HCT116 (cell line): Measurements from ENCODE around the gene FSIP1. TPM values are rescaled to one million over a fixed set of nuclear protein-coding genes. Genes with fewer than 3 reads are reported as not detected.

Experiments
- ATAC-seq: fragments of 200-7000 bp; cut with Tn5 transposase; 2 replicates; pipeline ENCODE4 v1.9.1; 2020; ENCODE audit warnings: mild to moderate bottlenecking, moderate library complexity
- BruUV-seq: library from RNA; stranded (reverse); fragments of 400-500 nt; replicated peaks from 2 replicates; lab custom pipeline; 2021; lab: Mats Ljungman, UMichigan
- CTCF ChIA-PET: fragments of 300-600 bp; sonication (Branson Sonifier 250); formaldehyde crosslinking; loops from one replicate; lab custom pipeline; 2021; ENCODE audit warnings: antibody characterized with exemption; lab: Charles Lee
- POLR2A ChIA-PET: fragments of 300-600, 350-600 bp; sonication (Branson Sonifier 250); formaldehyde crosslinking; loops from one replicate; lab custom pipeline; 2021; ENCODE audit warnings: antibody characterized with exemption; lab: Charles Lee
- RAD21 ChIA-PET, 2 experiments: fragments of 300-600 bp; sonication (Branson Sonifier 250); formaldehyde crosslinking; loops; one replicate each; lab custom pipeline; 2023; ENCODE audit warnings: low total read pairs in 2 of 2; ENCODE audit not compliant: uncharacterized antibody in 2 of 2, unreplicated experiment in 2 of 2, low non-redundant PET in 1 of 2; lab: Charles Lee
- DNase-seq: peaks from one replicate; pipeline ENCODE4 v3.0.0-alpha.2; 2010; ENCODE audit warnings: low read depth, low spot score
- H2AFZ ChIP-seq: fragments of 200-600 bp; shearing (Covaris generic), sonication (generic); 2 replicates; pipeline ENCODE4 v1.6.1; 2017; ENCODE audit warnings: low read depth, mixed run types, mixed read lengths, antibody characterized with exemption, low read length; ENCODE audit not compliant: poor library complexity, severe bottlenecking
- H3K27ac ChIP-seq: 2 replicates; pipeline ENCODE4 v1.5.1; 2012; ENCODE audit warnings: low read depth, low read length
- H3K27me3 ChIP-seq: fragments of 200-600 bp; sonication (generic); 2 replicates; pipeline ENCODE4 v1.6.1; 2016; ENCODE audit warnings: mixed run types, low read length, mixed read lengths; ENCODE audit not compliant: insufficient read depth
- H3K36me3 ChIP-seq, 2 experiments: fragments of 200-500 bp in 1 of 2; fragments of 200-600 bp in 1 of 2; sonication (Bioruptor generic) in 1 of 2; sonication (generic) in 1 of 2; 2 replicates each; pipeline versions ENCODE4 v1.5.1 to v1.6.1; 2014 to 2016; ENCODE audit warnings: low read length in 2 of 2, inconsistent platforms in 1 of 2, mixed read lengths in 1 of 2, mixed run types in 1 of 2; ENCODE audit not compliant: insufficient read depth in 2 of 2, control insufficient read depth in 1 of 2
- H3K4me1 ChIP-seq, 2 experiments: fragments of 200-600 bp in 1 of 2; sonication (generic) in 1 of 2; 2 replicates each; pipeline versions ENCODE4 v1.5.1 to v1.6.1; 2012 to 2017; ENCODE audit warnings: low read length in 2 of 2, inconsistent platforms in 1 of 2, mild to moderate bottlenecking in 1 of 2, mixed read lengths in 1 of 2, mixed run types in 1 of 2, moderate library complexity in 1 of 2; ENCODE audit not compliant: insufficient read depth in 2 of 2, control insufficient read depth in 1 of 2
- H3K4me2 ChIP-seq: fragments of 200-600 bp; sonication (generic); 2 replicates; pipeline ENCODE4 v1.6.1; 2017; ENCODE audit warnings: mixed run types, low read length, mixed read lengths
- H3K4me3 ChIP-seq, 2 experiments: fragments of 200-600 bp in 1 of 2; sonication (generic) in 1 of 2; replicated peaks in 1 of 2; 2 replicates each; pipeline ENCODE4 v1.5.1; 2011 to 2016; ENCODE audit warnings: low read length in 2 of 2, control low read depth in 1 of 2, low read depth in 1 of 2, mild to moderate bottlenecking in 1 of 2, mixed read lengths in 1 of 2, mixed run types in 1 of 2
- H3K79me2 ChIP-seq: fragments of 200-600 bp; sonication (generic); 2 replicates; pipeline ENCODE4 v1.6.1; 2017; ENCODE audit warnings: mild to moderate bottlenecking, mixed run types, low read length, moderate library complexity, mixed read lengths; ENCODE audit not compliant: insufficient read depth
- H3K9ac ChIP-seq: fragments of 200-600 bp; sonication (generic); 2 replicates; pipeline ENCODE4 v1.6.1; 2016; ENCODE audit warnings: low read length, mixed read lengths
- H3K9me2 ChIP-seq: fragments of 200-600 bp; sonication (generic), shearing (Covaris generic); 2 replicates; pipeline ENCODE4 v1.6.1; 2017; ENCODE audit warnings: mixed run types, mild to moderate bottlenecking, moderate library complexity; ENCODE audit not compliant: insufficient read depth
- H3K9me3 ChIP-seq, 2 experiments: fragments of 200-500 bp in 1 of 2; fragments of 200-600 bp in 1 of 2; sonication (Bioruptor generic) in 1 of 2; sonication (generic) in 1 of 2; 2 replicates each; pipeline ENCODE4 v1.6.1; 2014 to 2017; ENCODE audit warnings: low read length in 2 of 2, mixed read lengths in 2 of 2, inconsistent platforms in 1 of 2, low read depth in 1 of 2, mild to moderate bottlenecking in 1 of 2, mixed run types in 1 of 2, moderate library complexity in 1 of 2; ENCODE audit not compliant: control insufficient read depth in 1 of 2, insufficient read depth in 1 of 2
- H4K20me1 ChIP-seq: fragments of 200-600 bp; sonication (generic), shearing (Covaris generic); 2 replicates; pipeline ENCODE4 v1.6.1; 2017; ENCODE audit warnings: mixed run types, mild to moderate bottlenecking, moderate library complexity; ENCODE audit not compliant: insufficient read depth
- CBX3 ChIP-seq: IDR thresholded peaks from 2 replicates; pipeline ENCODE4 v1.6.1; 2012; ENCODE audit warnings: low read depth
- CEBPB ChIP-seq: IDR thresholded peaks from 2 replicates; pipeline ENCODE4 v1.6.1; 2012; ENCODE audit warnings: low read depth
- EGR1 ChIP-seq: IDR thresholded peaks from 2 replicates; pipeline ENCODE4 v1.6.1; 2012; ENCODE audit warnings: low read depth
- EZH2 ChIP-seq: fragments of 200-600 bp; sonication (generic); IDR thresholded peaks from 2 replicates; pipeline ENCODE4 v1.6.1; 2017; ENCODE audit warnings: antibody characterized with exemption, mixed run types
- EZH2phosphoT487 ChIP-seq: fragments of 200-600 bp; IDR thresholded peaks from 2 replicates; pipeline ENCODE4 v1.6.1; 2018; ENCODE audit warnings: antibody characterized with exemption, borderline replicate concordance
- JUND ChIP-seq: IDR thresholded peaks from 2 replicates; pipeline ENCODE4 v1.6.1; 2012
- POLR2A ChIP-seq: IDR thresholded peaks from 2 replicates; pipeline ENCODE4 v1.7.0; 2011; ENCODE audit warnings: borderline replicate concordance; ENCODE audit not compliant: insufficient read depth, insufficient read length; ENCODE audit errors: extremely low read depth
- POLR2AphosphoS5 ChIP-seq: IDR thresholded peaks from 2 replicates; pipeline ENCODE4 v1.6.1; 2011; ENCODE audit warnings: mild to moderate bottlenecking, low read depth, low read length, moderate library complexity
- SIN3A ChIP-seq: IDR thresholded peaks from 2 replicates; pipeline ENCODE4 v1.6.1; 2012; ENCODE audit warnings: low read depth
- SP1 ChIP-seq: IDR thresholded peaks from 2 replicates; pipeline ENCODE4 v1.6.1; 2012; ENCODE audit warnings: low read depth
- SRF ChIP-seq: IDR thresholded peaks from 2 replicates; pipeline ENCODE4 v1.6.1; 2012; ENCODE audit warnings: low read depth
- YY1 ChIP-seq: IDR thresholded peaks from 2 replicates; pipeline ENCODE4 v1.6.1; 2011; ENCODE audit warnings: low read length, low read depth, moderate library complexity, mild to moderate bottlenecking; ENCODE audit not compliant: insufficient replicate concordance; ENCODE audit errors: extremely low read depth
- ZBTB33 ChIP-seq: IDR thresholded peaks from 2 replicates; pipeline ENCODE4 v1.6.1; 2011; ENCODE audit warnings: mild to moderate bottlenecking, low read length, moderate library complexity; ENCODE audit not compliant: insufficient replicate concordance; ENCODE audit errors: extremely low read depth
- ZFX ChIP-seq: fragments of 450-650 bp; IDR thresholded peaks from 2 replicates; pipeline ENCODE4 v1.6.1; 2017
- ZNF274 ChIP-seq: fragments of 200-500 bp; sonication (Bioruptor generic); IDR thresholded peaks from 2 replicates; pipeline ENCODE4 v1.6.1; 2014; ENCODE audit warnings: mild to moderate bottlenecking, low read depth, low read length, inconsistent platforms
- intact Hi-C: fragments of 100-400 bp; cut with micrococcal nuclease; formaldehyde crosslinking; loops from 2 replicates; pipeline ENCODE4 v1.10.0; 2022
- total RNA-seq: library from RNA; stranded (reverse); gene quantifications from one replicate; pipeline ENCODE4 v1.2.1, GENCODE V29; 2021; ENCODE audit not compliant: unreplicated experiment

FSIP1 gene
- total RNA-seq, 1 experiment from 2014 or later = 0.42 TPM

GRCh38 chr15:39639037-39639436 is 143.6 kb downstream of the FSIP1 start:
- ATAC-seq (no peak), DNase-seq (no peak)
- Histone ChIP-seq H2AFZ (no peak overlapping the region), H3K4me2 (no peak overlapping the region), H3K4me3 (no peak overlapping the region), H3K9me2 (no peaks in the 10 kb centered on the region), H3K27me3 (no peaks in the 10 kb centered on the region), H3K27ac (no peak overlapping the region), H4K20me1 (no peaks in the 10 kb centered on the region), H3K4me1 (peaks cover 16 to 21% of the 10 kb centered on the region in 2 experiments), H3K79me2 (no peaks in the 10 kb centered on the region), H3K36me3 (no peaks in the 10 kb centered on the region), H3K9ac (no peak overlapping the region), H3K9me3 (no peaks in the 10 kb centered on the region)
- ChIA-PET CTCF (no interaction called here), RAD21 (no interaction called here), POLR2A (no interaction called here)
- no TSS peak for BruUV-seq
- intact Hi-C loops = no loop called here
- TF ChIP-seq JUND = no peak
- no peak for TF ChIP-seq EZH2
- TF ChIP-seq ZFX = no peak
- no peak for TF ChIP-seq EGR1
- no peak for TF ChIP-seq ZNF274
- TF ChIP-seq POLR2AphosphoS5 = no peak
- TF ChIP-seq YY1 = no peak
- TF ChIP-seq SRF = no peak
- no peak for TF ChIP-seq ZBTB33
- TF ChIP-seq POLR2A = no peak
- TF ChIP-seq EZH2phosphoT487 = no peak
- no peak for TF ChIP-seq CEBPB
- no peak for TF ChIP-seq SIN3A
- TF ChIP-seq CBX3 = no peak
- no peak for TF ChIP-seq SP1
